SU-DHL-6 (cell line): ENCODE data around the gene ZNF182.
"Not testable (repeated sequence)": the region's sequence is repeated elsewhere in the genome, so short reads cannot be mapped to it uniquely, and the experiment has no call there.

Experiments used
- H2AFZ ChIP-seq: fragments of 200-600 bp; sonication (generic); 2 replicates; pipeline ENCODE4 v1.6.1; 2014; ENCODE audit warnings: low read depth, mild to moderate bottlenecking, moderate library complexity, mixed read lengths, antibody characterized with exemption, low read length; ENCODE audit not compliant: severe bottlenecking
- H3F3A ChIP-seq: fragments of 200-600 bp; shearing (Covaris generic); 2 replicates; pipeline ENCODE4 v1.6.0; 2016; ENCODE audit warnings: antibody characterized with exemption, mild to moderate bottlenecking; ENCODE audit not compliant: insufficient read depth
- H3K27ac ChIP-seq: fragments of 200-600 bp; sonication (generic); 2 replicates; pipeline ENCODE4 v1.5.1; 2016; ENCODE audit warnings: low read depth, mild to moderate bottlenecking, low read length, moderate library complexity, mixed read lengths
- H3K27me3 ChIP-seq: fragments of 200-600 bp; sonication (generic), shearing (Covaris generic); 2 replicates; pipeline ENCODE4 v1.6.0; 2014; ENCODE audit warnings: mild to moderate bottlenecking, low read length
- H3K36me3 ChIP-seq: fragments of 200-600 bp; sonication (generic); 2 replicates; pipeline ENCODE4 v1.6.1; 2014; ENCODE audit warnings: mild to moderate bottlenecking, low read length, mixed read lengths
- H3K4me2 ChIP-seq: fragments of 300-600, 200-600 bp; shearing (Covaris generic), sonication (generic); 2 replicates; pipeline ENCODE4 v1.6.0; 2014; ENCODE audit warnings: low read length, low read depth, mild to moderate bottlenecking; ENCODE audit not compliant: poor library complexity, severe bottlenecking
- H3K4me3 ChIP-seq: fragments of 200-600 bp; sonication (generic); 2 replicates; pipeline ENCODE4 v1.5.1; 2014; ENCODE audit warnings: antibody characterized with exemption, low read length, mild to moderate bottlenecking, mixed read lengths; ENCODE audit not compliant: insufficient read depth, poor library complexity, severe bottlenecking
- H3K79me2 ChIP-seq: fragments of 200-600 bp; sonication (generic); 2 replicates; pipeline ENCODE4 v1.6.1; 2014; ENCODE audit warnings: mild to moderate bottlenecking, low read length, moderate library complexity; ENCODE audit not compliant: insufficient read depth
- H3K9ac ChIP-seq: fragments of 200-600 bp; sonication (generic); 2 replicates; pipeline ENCODE4 v1.7.0; 2014; ENCODE audit warnings: mild to moderate bottlenecking, low read length
- H3K9me2 ChIP-seq: fragments of 200-600 bp; sonication (generic); replicated peaks from 2 replicates; pipeline ENCODE4 v1.6.1; 2014; ENCODE audit warnings: low read length; ENCODE audit not compliant: insufficient read depth
- H3K9me3 ChIP-seq: fragments of 200-600 bp; sonication (generic); 2 replicates; pipeline ENCODE4 v1.6.1; 2014; ENCODE audit warnings: low read length, mixed read lengths; ENCODE audit not compliant: insufficient read depth
- H4K20me1 ChIP-seq: fragments of 200-600 bp; sonication (generic); 2 replicates; pipeline ENCODE4 v1.6.1; 2014; ENCODE audit warnings: low read depth, mild to moderate bottlenecking, antibody characterized with exemption, low read length, moderate library complexity, mixed read lengths
- CTCF ChIP-seq: fragments of 200-600 bp; sonication (generic); IDR thresholded peaks from one replicate; pipeline ENCODE4 v1.5.1; 2017; ENCODE audit warnings: antibody characterized with exemption, mild to moderate bottlenecking, low read length, moderate library complexity; ENCODE audit not compliant: insufficient read depth, poor library complexity, severe bottlenecking
- EZH2phosphoT487 ChIP-seq: fragments of 200-600 bp; sonication (generic), shearing (Covaris generic); conservative IDR thresholded peaks from 2 replicates; pipeline ENCODE4 v1.6.1; 2018; ENCODE audit warnings: mild to moderate bottlenecking, antibody characterized with exemption, low read length, moderate library complexity, mixed read lengths

Gene ZNF182

GRCh38 chrX:48028091-48028490 is 24.3 kb upstream of the ZNF182 start:
- no peak overlapping the region for H3K4me2 ChIP-seq
- no peak overlapping the region for H3K9ac ChIP-seq
- no peaks in the 10 kb centered on the region for H3K9me2 ChIP-seq

GRCh38 chrX:48027545-48027944 is 23.8 kb upstream of the ZNF182 start:
- H3K79me2 ChIP-seq, H4K20me1 ChIP-seq, H3K9me3 ChIP-seq, H3K4me2 ChIP-seq, H3K9ac ChIP-seq, H3K4me3 ChIP-seq, H3F3A ChIP-seq, H3K27ac ChIP-seq, H3K36me3 ChIP-seq, H2AFZ ChIP-seq, H3K9me2 ChIP-seq, H3K27me3 ChIP-seq: not testable (repeated sequence)

More at GRCh38 chrX:48028091-48028490, 24.3 kb upstream of the ZNF182 start:
- Histone ChIP-seq H3K27me3 (no peaks in the 10 kb centered on the region), H4K20me1 (no peaks in the 10 kb centered on the region), H3K9me3 (no peaks in the 10 kb centered on the region), H3K79me2 (no peaks in the 10 kb centered on the region), H3F3A (no peaks in the 10 kb centered on the region), H3K27ac (no peak overlapping the region), H3K36me3 (no peaks in the 10 kb centered on the region), H3K4me3 (no peak overlapping the region), H2AFZ (no peak overlapping the region)
- TF ChIP-seq CTCF, result no peak
- no peak for TF ChIP-seq EZH2phosphoT487

- Histone ChIP-seq H3K4me2 (no peak overlapping the region), H4K20me1 (no peaks in the 10 kb centered on the region), H3K4me3 (no peak overlapping the region), H3K27me3 (no peaks in the 10 kb centered on the region), H3K27ac (no peak overlapping the region), H3F3A (no peaks in the 10 kb centered on the region), H3K9me2 (no peaks in the 10 kb centered on the region), H2AFZ (peak overlapping the region; percentile 22), H3K9me3 (no peaks in the 10 kb centered on the region), H3K36me3 (no peaks in the 10 kb centered on the region), H3K79me2 (no peaks in the 10 kb centered on the region), H3K9ac (0 out of 2 replicates have a peak overlapping the region, but pooled peaks have one; percentile 7)
- TF ChIP-seq CTCF (peak; percentile 26), EZH2phosphoT487 (no peak)
Measured at GRCh38 chrX:48025561-48025960, 21.8 kb upstream of the ZNF182 start.

- H3K9ac ChIP-seq, result no peak overlapping the region
- H3K9me3 ChIP-seq, result no peaks in the 10 kb centered on the region
- no peaks in the 10 kb centered on the region for H3F3A ChIP-seq
- TF ChIP-seq CTCF (no peak), EZH2phosphoT487 (no peak)
- H2AFZ ChIP-seq, result no peak overlapping the region
- no peak overlapping the region for H3K27ac ChIP-seq
- H3K4me2 ChIP-seq, result no peak overlapping the region
- H3K4me3 ChIP-seq, result no peak overlapping the region
- no peaks in the 10 kb centered on the region for H4K20me1 ChIP-seq
- no peaks in the 10 kb centered on the region for H3K9me2 ChIP-seq
- H3K79me2 ChIP-seq, result no peaks in the 10 kb centered on the region
- no peaks in the 10 kb centered on the region for H3K27me3 ChIP-seq
- no peaks in the 10 kb centered on the region for H3K36me3 ChIP-seq
Measured at GRCh38 chrX:48022738-48023137, 18.9 kb upstream of the ZNF182 start.
